Measurements from ENCODE around the gene VPS13A. TPM values are rescaled to one million over a fixed set of nuclear protein-coding genes. Genes with fewer than 3 reads are reported as not detected.

Gene VPS13A
- total RNA-seq, 1 experiment from 2014 or later, result 31.5 TPM

DNA sequence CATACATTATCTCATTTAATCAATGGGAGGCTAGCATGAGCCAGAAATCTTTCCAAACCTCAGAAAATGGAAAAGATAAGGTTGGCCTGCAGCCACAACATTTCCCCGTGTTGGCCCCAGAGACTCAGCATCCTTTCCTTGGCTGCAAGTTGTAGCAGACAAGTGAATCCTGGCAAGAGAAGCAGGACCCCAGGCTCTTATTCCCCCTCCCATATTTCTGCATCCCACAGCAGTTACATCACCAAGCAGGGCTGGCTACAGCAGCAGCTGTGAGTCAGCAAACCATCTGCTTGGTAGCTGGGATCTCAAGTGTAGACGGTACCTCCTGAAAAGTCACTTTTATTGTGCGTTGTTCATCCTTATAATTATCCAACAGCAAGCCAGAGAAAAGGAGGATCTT is 258.4 kb downstream of the VPS13A start:
- no peak for DNase-seq (ENCODE audit: low spot score)
- no peak for TF ChIP-seq SP1 (CRISPR knock-in tag; conservative IDR thresholded peaks at IDR 0.05)
- TF ChIP-seq SMAD3 (CRISPR knock-in tag; IDR thresholded peaks at IDR 0.05; ENCODE audit: borderline replicate concordance), result no peak
- TF ChIP-seq, protein P1, sequence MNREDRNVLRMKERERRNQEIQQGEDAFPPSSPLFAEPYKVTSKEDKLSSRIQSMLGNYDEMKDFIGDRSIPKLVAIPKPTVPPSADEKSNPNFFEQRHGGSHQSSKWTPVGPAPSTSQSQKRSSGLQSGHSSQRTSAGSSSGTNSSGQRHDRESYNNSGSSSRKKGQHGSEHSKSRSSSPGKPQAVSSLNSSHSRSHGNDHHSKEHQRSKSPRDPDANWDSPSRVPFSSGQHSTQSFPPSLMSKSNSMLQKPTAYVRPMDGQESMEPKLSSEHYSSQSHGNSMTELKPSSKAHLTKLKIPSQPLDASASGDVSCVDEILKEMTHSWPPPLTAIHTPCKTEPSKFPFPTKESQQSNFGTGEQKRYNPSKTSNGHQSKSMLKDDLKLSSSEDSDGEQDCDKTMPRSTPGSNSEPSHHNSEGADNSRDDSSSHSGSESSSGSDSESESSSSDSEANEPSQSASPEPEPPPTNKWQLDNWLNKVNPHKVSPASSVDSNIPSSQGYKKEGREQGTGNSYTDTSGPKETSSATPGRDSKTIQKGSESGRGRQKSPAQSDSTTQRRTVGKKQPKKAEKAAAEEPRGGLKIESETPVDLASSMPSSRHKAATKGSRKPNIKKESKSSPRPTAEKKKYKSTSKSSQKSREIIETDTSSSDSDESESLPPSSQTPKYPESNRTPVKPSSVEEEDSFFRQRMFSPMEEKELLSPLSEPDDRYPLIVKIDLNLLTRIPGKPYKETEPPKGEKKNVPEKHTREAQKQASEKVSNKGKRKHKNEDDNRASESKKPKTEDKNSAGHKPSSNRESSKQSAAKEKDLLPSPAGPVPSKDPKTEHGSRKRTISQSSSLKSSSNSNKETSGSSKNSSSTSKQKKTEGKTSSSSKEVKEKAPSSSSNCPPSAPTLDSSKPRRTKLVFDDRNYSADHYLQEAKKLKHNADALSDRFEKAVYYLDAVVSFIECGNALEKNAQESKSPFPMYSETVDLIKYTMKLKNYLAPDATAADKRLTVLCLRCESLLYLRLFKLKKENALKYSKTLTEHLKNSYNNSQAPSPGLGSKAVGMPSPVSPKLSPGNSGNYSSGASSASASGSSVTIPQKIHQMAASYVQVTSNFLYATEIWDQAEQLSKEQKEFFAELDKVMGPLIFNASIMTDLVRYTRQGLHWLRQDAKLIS (CRISPR knock-in tag; IDR thresholded peaks at IDR 0.05; ENCODE audit: borderline replicate concordance), result no peak
- TF ChIP-seq, protein P2, sequence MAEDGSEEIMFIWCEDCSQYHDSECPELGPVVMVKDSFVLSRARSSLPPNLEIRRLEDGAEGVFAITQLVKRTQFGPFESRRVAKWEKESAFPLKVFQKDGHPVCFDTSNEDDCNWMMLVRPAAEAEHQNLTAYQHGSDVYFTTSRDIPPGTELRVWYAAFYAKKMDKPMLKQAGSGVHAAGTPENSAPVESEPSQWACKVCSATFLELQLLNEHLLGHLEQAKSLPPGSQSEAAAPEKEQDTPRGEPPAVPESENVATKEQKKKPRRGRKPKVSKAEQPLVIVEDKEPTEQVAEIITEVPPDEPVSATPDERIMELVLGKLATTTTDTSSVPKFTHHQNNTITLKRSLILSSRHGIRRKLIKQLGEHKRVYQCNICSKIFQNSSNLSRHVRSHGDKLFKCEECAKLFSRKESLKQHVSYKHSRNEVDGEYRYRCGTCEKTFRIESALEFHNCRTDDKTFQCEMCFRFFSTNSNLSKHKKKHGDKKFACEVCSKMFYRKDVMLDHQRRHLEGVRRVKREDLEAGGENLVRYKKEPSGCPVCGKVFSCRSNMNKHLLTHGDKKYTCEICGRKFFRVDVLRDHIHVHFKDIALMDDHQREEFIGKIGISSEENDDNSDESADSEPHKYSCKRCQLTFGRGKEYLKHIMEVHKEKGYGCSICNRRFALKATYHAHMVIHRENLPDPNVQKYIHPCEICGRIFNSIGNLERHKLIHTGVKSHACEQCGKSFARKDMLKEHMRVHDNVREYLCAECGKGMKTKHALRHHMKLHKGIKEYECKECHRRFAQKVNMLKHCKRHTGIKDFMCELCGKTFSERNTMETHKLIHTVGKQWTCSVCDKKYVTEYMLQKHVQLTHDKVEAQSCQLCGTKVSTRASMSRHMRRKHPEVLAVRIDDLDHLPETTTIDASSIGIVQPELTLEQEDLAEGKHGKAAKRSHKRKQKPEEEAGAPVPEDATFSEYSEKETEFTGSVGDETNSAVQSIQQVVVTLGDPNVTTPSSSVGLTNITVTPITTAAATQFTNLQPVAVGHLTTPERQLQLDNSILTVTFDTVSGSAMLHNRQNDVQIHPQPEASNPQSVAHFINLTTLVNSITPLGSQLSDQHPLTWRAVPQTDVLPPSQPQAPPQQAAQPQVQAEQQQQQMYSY (CRISPR knock-in tag; IDR thresholded peaks at IDR 0.05), result no peak
- TF ChIP-seq, protein P3, sequence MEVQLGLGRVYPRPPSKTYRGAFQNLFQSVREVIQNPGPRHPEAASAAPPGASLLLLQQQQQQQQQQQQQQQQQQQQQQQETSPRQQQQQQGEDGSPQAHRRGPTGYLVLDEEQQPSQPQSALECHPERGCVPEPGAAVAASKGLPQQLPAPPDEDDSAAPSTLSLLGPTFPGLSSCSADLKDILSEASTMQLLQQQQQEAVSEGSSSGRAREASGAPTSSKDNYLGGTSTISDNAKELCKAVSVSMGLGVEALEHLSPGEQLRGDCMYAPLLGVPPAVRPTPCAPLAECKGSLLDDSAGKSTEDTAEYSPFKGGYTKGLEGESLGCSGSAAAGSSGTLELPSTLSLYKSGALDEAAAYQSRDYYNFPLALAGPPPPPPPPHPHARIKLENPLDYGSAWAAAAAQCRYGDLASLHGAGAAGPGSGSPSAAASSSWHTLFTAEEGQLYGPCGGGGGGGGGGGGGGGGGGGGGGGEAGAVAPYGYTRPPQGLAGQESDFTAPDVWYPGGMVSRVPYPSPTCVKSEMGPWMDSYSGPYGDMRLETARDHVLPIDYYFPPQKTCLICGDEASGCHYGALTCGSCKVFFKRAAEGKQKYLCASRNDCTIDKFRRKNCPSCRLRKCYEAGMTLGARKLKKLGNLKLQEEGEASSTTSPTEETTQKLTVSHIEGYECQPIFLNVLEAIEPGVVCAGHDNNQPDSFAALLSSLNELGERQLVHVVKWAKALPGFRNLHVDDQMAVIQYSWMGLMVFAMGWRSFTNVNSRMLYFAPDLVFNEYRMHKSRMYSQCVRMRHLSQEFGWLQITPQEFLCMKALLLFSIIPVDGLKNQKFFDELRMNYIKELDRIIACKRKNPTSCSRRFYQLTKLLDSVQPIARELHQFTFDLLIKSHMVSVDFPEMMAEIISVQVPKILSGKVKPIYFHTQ (CRISPR knock-in tag; IDR thresholded peaks at IDR 0.05), result no peak
- no peak for TF ChIP-seq PRRX2 (CRISPR knock-in tag; IDR thresholded peaks at IDR 0.05)
- no peak for TF ChIP-seq TEAD1 (CRISPR knock-in tag; IDR thresholded peaks at IDR 0.05)
- TF ChIP-seq, protein P4, sequence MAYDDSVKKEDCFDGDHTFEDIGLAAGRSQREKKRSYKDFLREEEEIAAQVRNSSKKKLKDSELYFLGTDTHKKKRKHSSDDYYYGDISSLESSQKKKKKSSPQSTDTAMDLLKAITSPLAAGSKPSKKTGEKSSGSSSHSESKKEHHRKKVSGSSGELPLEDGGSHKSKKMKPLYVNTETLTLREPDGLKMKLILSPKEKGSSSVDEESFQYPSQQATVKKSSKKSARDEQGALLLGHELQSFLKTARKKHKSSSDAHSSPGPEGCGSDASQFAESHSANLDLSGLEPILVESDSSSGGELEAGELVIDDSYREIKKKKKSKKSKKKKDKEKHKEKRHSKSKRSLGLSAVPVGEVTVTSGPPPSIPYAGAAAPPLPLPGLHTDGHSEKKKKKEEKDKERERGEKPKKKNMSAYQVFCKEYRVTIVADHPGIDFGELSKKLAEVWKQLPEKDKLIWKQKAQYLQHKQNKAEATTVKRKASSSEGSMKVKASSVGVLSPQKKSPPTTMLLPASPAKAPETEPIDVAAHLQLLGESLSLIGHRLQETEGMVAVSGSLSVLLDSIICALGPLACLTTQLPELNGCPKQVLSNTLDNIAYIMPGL (CRISPR knock-in tag; IDR thresholded peaks at IDR 0.05), result no peak
- no peak for TF ChIP-seq NFYB (CRISPR knock-in tag; conservative IDR thresholded peaks at IDR 0.05; ENCODE audit: low read depth)
- no peak for TF ChIP-seq MYBL2 (CRISPR knock-in tag; IDR thresholded peaks at IDR 0.05)
- TF ChIP-seq, protein P5, sequence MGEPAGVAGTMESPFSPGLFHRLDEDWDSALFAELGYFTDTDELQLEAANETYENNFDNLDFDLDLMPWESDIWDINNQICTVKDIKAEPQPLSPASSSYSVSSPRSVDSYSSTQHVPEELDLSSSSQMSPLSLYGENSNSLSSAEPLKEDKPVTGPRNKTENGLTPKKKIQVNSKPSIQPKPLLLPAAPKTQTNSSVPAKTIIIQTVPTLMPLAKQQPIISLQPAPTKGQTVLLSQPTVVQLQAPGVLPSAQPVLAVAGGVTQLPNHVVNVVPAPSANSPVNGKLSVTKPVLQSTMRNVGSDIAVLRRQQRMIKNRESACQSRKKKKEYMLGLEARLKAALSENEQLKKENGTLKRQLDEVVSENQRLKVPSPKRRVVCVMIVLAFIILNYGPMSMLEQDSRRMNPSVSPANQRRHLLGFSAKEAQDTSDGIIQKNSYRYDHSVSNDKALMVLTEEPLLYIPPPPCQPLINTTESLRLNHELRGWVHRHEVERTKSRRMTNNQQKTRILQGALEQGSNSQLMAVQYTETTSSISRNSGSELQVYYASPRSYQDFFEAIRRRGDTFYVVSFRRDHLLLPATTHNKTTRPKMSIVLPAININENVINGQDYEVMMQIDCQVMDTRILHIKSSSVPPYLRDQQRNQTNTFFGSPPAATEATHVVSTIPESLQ (CRISPR knock-in tag; IDR thresholded peaks at IDR 0.05), result no peak
- no peak for TF ChIP-seq ELF4 (CRISPR knock-in tag; IDR thresholded peaks at IDR 0.05; ENCODE audit: low read depth)
- no peak for TF ChIP-seq GRHL2 (CRISPR knock-in tag; IDR thresholded peaks at IDR 0.05; ENCODE audit: insufficient replicate concordance, severe bottlenecking)
- Mint-ChIP-seq H3K4me3 (no peak overlapping the region), H3K27ac (no peak overlapping the region), H3K27me3 (ENCODE audit: low read depth) (no peaks in the 10 kb centered on the region; the same call in 1 of the 2 replicates), H3K36me3 (peaks cover 11% of the 10 kb centered on the region), H3K4me1 (peaks cover 32% of the 10 kb centered on the region), H3K9me3 (peaks cover 9% of the 10 kb centered on the region; the same call in 1 of the 2 replicates)
- ATAC-seq, result no peak
- CTCF ChIA-PET, result interaction anchor here (2.8 kb wide), 1 partner anchor 22 kb away, joined by 62 read pairs; no protein-coding TSS in a partner anchor
- POLR2A ChIA-PET, result no interaction called here

All from WTC11 (cell line).